H1 (cell line): ENCODE results near the gene ESYT2. TPM values are rescaled to one million over a fixed set of nuclear protein-coding genes. Genes with fewer than 3 reads are reported as not detected.

Experiments used
- CBX8 ChIP-seq: fragments of 300-800, 300-1000 bp; sonication (generic); IDR thresholded peaks from 2 replicates; pipeline ENCODE4 v1.7.1; 2016; ENCODE audit warnings: low read depth, low read length, borderline replicate concordance
- KDM4A ChIP-seq: IDR thresholded peaks from one replicate; pipeline ENCODE4 v1.7.1; 2012; ENCODE audit warnings: low read depth, mild to moderate bottlenecking, moderate library complexity, low read length, inconsistent platforms; ENCODE audit not compliant: severe bottlenecking
- polyA plus RNA-seq, 7 experiments: library from polyadenylated mRNA; depleted of rRNA in 3 of 7; stranded (reverse) in 5 of 7; unstranded in 2 of 7; fragments of >200 nt in 5 of 7; fragments of 200-250 nt in 2 of 7; gene quantifications; 1 replicate in 5 of 7; 2 replicates in 1 of 7; 4 replicates in 1 of 7; pipeline versions ENCODE4 v1.2.1 to v1.2.3, GENCODE V29; 2011 to 2013; ENCODE audit warnings: missing spikeins in 2 of 7, mixed read lengths in 2 of 7
- total RNA-seq: library from RNA; stranded (reverse); fragmentation: NEBNext Ultra II Directional; extraction: Animal tissue kit (Norgen Biotek cat#: 25700); gene quantifications from 2 replicates; pipeline ENCODE4 v1.2.1, GENCODE V29; 2021
- TF ChIP-seq, protein P1 (sequence below): fragments of 300-600 bp; sonication (generic); IDR thresholded peaks from 2 replicates; pipeline ENCODE4 v1.7.1; 2012; ENCODE audit warnings: low read length, moderate library complexity, mild to moderate bottlenecking, inconsistent platforms; ENCODE audit not compliant: insufficient replicate concordance

The ESYT2 gene
- total and polyA plus RNA-seq, 2 of the 8 experiments (the other 6 are each of a cell fraction or from before 2014, with no cell fraction given), result 27.0 to 37.5 TPM

DNA sequence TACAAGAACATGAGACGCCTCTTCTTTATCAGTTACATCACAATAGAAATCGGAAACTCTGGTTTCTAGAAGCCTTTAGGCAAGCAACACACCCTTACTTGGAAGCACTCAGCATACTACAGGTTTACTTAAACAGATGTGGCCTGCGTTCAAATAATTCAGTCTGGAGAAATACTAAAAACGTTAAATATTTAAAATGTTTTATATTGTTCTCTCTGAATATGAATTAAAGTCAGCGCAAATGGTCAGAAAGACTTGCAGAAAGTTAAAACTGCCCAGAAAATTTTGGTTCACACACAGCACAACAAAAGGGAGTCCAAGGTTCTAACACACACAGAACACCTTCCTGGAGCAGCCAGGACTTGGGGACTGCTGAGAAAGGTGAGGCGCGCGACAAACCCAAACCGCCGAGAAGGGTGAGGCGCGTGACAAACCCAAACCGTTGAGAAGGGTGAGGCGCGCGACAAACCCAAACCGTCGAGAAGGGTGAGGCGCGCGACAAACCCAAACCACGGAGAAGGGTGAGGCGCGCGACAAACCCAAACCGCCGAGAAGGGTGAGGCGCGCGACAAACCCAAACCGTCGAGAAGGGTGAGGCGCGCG, 25.8 kb downstream of the ESYT2 start (continued):
- TF ChIP-seq, protein P1, sequence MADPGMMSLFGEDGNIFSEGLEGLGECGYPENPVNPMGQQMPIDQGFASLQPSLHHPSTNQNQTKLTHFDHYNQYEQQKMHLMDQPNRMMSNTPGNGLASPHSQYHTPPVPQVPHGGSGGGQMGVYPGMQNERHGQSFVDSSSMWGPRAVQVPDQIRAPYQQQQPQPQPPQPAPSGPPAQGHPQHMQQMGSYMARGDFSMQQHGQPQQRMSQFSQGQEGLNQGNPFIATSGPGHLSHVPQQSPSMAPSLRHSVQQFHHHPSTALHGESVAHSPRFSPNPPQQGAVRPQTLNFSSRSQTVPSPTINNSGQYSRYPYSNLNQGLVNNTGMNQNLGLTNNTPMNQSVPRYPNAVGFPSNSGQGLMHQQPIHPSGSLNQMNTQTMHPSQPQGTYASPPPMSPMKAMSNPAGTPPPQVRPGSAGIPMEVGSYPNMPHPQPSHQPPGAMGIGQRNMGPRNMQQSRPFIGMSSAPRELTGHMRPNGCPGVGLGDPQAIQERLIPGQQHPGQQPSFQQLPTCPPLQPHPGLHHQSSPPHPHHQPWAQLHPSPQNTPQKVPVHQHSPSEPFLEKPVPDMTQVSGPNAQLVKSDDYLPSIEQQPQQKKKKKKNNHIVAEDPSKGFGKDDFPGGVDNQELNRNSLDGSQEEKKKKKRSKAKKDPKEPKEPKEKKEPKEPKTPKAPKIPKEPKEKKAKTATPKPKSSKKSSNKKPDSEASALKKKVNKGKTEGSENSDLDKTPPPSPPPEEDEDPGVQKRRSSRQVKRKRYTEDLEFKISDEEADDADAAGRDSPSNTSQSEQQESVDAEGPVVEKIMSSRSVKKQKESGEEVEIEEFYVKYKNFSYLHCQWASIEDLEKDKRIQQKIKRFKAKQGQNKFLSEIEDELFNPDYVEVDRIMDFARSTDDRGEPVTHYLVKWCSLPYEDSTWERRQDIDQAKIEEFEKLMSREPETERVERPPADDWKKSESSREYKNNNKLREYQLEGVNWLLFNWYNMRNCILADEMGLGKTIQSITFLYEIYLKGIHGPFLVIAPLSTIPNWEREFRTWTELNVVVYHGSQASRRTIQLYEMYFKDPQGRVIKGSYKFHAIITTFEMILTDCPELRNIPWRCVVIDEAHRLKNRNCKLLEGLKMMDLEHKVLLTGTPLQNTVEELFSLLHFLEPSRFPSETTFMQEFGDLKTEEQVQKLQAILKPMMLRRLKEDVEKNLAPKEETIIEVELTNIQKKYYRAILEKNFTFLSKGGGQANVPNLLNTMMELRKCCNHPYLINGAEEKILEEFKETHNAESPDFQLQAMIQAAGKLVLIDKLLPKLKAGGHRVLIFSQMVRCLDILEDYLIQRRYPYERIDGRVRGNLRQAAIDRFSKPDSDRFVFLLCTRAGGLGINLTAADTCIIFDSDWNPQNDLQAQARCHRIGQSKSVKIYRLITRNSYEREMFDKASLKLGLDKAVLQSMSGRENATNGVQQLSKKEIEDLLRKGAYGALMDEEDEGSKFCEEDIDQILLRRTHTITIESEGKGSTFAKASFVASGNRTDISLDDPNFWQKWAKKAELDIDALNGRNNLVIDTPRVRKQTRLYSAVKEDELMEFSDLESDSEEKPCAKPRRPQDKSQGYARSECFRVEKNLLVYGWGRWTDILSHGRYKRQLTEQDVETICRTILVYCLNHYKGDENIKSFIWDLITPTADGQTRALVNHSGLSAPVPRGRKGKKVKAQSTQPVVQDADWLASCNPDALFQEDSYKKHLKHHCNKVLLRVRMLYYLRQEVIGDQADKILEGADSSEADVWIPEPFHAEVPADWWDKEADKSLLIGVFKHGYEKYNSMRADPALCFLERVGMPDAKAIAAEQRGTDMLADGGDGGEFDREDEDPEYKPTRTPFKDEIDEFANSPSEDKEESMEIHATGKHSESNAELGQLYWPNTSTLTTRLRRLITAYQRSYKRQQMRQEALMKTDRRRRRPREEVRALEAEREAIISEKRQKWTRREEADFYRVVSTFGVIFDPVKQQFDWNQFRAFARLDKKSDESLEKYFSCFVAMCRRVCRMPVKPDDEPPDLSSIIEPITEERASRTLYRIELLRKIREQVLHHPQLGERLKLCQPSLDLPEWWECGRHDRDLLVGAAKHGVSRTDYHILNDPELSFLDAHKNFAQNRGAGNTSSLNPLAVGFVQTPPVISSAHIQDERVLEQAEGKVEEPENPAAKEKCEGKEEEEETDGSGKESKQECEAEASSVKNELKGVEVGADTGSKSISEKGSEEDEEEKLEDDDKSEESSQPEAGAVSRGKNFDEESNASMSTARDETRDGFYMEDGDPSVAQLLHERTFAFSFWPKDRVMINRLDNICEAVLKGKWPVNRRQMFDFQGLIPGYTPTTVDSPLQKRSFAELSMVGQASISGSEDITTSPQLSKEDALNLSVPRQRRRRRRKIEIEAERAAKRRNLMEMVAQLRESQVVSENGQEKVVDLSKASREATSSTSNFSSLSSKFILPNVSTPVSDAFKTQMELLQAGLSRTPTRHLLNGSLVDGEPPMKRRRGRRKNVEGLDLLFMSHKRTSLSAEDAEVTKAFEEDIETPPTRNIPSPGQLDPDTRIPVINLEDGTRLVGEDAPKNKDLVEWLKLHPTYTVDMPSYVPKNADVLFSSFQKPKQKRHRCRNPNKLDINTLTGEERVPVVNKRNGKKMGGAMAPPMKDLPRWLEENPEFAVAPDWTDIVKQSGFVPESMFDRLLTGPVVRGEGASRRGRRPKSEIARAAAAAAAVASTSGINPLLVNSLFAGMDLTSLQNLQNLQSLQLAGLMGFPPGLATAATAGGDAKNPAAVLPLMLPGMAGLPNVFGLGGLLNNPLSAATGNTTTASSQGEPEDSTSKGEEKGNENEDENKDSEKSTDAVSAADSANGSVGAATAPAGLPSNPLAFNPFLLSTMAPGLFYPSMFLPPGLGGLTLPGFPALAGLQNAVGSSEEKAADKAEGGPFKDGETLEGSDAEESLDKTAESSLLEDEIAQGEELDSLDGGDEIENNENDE, result no peak
- TF ChIP-seq KDM4A (no peak), CBX8 (no peak)
